HG03460 (cell line): ENCODE results near the gene PER3.

ENCODE experiments used
- ATAC-seq: cut with Tn5 transposase; IDR thresholded peaks from one replicate; pipeline ENCODE4 v1.9.1; 2021; ENCODE audit not compliant: unreplicated experiment

The PER3 gene

DNA sequence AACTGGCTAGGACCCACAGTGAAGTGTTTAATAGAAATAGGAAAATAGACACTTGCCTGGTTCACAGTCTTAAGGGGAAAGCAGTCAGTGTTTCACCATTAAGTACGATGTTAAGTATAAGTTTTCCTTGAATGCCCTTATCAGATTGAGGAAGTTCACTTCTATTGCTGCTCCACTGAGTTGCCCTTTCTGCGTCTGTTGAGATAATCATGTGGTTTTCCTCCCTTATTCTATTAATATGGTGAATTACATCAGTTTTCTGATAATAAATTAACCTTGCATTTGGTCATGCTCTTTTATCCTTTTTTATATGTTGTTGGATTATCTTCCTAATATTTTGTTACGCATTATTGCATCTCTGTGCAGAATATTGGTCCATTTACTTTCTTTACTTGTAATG, 47.4 kb downstream of the PER3 start:
- ATAC-seq = no peak

- ATAC-seq = no peak
Observed at GRCh38 chr1:7833035-7833434, 48.9 kb downstream of the PER3 start.

DNA sequence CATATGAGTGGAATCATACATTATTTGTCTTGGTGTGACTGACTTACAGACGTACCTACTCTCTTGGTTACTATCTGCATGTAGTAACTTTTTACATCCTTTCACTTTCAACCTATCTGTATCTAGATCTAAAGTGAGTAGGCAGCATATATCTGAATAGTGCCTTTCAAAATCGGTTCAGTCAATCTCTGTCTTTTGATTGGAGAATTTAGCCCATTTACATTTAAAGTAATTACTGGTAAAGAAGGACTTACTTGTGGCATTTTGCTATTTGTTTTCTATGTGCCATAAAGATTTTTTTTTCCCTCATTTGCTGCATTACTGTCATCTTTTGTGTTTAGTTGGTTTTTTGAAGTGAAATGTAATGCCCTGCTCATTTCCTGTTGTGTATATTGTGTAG, 54.6 kb downstream of the PER3 start:
- ATAC-seq = no peak

DNA sequence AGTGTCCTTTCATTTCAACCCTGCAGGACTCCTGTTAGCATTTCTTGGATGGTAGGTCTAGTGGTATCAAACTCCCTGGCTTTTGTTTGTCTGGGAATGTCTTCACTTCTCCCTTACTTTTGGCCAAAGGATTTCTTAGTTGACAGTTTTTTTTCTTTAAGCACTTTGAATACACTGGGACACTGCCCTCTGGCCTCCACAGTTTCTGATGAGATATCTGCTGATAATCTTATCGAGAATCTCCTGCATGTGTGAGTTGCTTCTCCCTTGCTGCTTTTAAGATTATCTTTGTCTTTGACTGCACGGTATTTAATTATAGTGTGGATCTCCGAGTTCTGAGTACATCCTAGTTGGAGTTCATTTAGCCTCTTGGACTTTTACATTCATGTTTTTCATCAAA, 55.4 kb downstream of the PER3 start:
- ATAC-seq = no peak

- ATAC-seq = no peak
Observed at GRCh38 chr1:7842517-7842916, 58.4 kb downstream of the PER3 start.

DNA sequence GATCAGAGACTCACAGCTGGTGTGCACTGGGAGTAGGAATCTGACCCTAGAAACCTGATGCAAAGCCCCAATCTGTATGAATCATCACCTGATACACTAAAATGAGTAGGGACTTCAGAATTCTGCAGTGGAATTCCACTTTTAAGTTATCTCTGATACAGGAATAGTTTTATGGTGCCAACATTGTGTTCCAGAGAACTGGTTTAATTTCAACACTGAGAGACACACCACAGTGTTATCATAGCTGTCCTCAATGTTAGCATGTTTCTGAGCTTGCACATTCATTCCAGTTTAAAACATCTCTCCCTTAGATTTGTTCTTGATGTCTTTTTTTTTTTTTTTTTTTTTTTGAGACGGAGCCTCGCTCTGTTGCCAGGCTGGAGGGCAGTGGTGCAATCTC, 61.7 kb downstream of the PER3 start:
- no peak for ATAC-seq

- no peak for ATAC-seq
Observed at GRCh38 chr1:7846656-7847055, 62.6 kb downstream of the PER3 start.

DNA sequence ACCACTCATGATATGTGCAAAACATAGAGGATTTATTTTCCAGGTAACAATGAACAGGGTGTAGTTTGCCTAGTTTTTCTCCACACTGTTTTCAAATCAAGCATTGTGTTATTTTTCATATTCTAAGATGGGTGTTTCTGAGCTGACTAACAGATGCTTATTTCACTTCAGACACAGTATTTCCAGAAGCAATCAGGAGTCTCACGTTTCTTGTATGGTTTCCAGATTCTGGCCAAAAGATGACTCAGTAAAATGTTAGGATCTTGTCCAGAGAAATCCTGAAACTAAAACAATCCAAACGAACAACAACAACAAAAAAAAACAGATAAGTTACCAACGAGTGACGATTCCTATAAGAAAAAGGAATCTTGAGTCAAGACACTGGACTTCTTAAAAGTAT, 63.5 kb downstream of the PER3 start:
- no peak for ATAC-seq

GRCh38 chr1:7850786-7851185, 66.7 kb downstream of the PER3 start:
- no peak for ATAC-seq

DNA sequence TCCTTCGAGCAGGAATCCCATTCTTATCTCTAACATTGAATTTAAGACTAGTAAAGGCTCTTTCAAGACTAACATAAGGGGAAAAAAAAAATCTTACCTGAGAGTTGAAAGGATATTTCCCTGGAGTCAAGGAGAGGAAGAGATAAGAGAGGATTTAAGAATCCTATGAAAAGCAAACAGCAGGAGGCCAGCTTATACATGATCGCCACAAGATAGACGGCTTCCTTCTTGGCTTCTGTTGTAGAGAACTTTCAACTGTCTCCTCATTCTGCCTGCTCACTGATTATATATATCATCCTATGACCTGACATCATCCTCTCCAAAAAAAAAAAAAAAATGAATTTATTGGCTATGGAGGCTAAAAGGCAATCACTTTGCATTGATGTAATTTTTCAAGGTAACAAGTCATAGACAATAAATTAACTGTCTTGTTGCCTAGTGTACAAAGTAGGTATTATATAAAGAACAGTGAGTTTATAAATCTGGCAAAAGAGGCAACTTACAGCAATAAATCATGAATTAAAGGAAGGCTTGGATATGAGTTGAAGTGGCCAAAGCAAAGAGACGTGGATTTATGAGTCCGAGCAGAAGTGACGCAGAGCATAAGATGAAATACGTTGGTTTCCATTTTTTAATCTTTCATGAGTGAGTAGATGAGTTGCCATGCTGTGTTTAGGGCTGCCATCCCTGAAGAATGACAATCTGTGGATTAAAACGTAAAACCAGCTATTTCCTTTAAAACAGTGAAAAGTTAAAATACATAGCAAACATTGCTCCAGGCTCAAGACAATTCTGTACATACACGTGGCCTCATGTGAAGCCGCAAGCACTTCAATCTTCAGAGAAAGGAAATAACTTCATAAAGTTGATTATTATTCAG, 69.0 kb downstream of the PER3 start, which contains the start of gene UTS2:
TSS of gene UTS2 (minus strand) at position 262 of the 880 bp plus-strand sequence. CDS start at position 200, 62 bp downstream.
- ATAC-seq = no peak

GRCh38 chr1:7853684-7854026, 69.6 kb downstream of the PER3 start:
- no peak for ATAC-seq

DNA sequence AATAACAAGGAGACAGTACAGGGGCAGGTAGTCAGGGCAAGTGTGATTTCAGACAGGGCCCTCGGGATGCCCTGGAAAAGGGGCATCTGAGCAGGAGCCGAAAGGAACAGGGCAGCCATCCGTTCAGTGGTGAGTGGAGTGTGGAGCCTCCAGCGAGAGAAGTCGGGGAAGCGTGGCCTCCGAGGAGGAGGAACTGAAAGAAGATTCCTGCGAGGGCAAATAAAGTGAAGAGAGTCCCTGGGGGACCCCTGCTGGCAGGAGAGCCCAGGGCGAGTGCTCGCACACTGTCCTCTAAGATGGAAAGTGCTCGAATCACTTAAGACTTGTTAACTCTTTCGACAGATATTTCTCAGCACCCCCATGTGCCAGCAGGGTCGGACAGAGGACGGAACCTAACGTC, 72.3 kb downstream of the PER3 start:
- no peak for ATAC-seq

- no peak for ATAC-seq
Observed at GRCh38 chr1:7857000-7857399, 72.9 kb downstream of the PER3 start.

DNA sequence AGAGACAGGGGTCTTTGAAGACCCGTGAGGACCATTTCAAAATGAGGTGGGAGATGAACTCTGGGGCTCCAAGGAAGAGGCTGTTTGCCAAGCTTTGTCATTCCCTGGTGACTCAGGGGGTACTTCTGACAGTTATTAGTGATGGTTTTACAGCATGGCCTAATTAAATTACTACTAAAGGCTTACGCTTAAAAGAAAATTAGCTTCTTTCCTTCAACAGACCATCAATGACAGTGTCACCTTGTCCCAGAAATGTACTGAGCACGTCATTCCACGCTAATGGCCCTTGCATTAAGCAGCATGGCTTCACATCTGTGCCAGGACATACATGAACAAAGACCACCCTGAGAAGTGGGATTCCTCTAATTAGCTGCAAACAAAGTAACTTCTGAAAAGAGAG, 73.9 kb downstream of the PER3 start:
- ATAC-seq = no peak

DNA sequence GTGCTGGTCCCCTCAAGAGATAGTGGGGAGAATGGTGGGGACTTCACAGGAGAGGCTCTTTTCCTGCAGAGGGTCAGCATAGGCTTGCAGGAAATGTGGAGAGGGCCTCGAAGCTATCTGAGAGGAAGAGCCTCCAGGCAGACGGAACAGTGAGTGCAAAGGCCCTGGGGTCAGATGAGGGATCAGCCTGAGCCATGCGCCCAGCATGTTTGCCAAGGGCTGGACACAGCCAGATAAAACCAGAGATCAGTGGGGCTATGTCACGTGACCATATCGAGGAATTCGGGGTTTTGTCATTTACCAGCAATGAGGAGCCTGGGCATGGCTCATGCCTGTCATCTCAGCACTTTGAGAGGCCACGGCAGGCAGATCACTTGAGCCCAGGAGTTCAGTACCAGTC, 75.3 kb downstream of the PER3 start:
- ATAC-seq = no peak

- ATAC-seq = no peak
Observed at GRCh38 chr1:7860130-7860529, 76.0 kb downstream of the PER3 start.

DNA sequence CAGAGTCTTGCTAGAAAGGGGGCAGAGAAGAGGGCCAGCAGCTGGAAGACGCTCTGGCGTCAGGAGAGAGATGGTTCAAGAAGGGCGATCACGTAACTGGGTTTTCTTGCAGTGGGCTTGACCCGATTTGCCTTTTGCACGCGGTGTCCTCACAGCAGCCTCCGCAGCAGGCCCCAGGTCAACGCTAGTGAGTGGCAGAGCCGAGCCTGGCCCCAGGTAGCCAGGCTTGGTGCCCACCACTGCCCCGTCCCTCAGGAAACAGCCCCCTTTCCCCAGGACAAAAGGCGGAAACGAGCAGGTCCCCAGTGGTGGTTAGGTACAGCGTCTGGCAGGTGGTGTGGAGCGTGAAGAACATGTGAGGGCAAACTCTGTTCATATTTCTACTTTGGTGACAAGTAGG, 77.4 kb downstream of the PER3 start:
- no peak for ATAC-seq

GRCh38 chr1:7862211-7863060, 78.3 kb downstream of the PER3 start:
- ATAC-seq = no peak

DNA sequence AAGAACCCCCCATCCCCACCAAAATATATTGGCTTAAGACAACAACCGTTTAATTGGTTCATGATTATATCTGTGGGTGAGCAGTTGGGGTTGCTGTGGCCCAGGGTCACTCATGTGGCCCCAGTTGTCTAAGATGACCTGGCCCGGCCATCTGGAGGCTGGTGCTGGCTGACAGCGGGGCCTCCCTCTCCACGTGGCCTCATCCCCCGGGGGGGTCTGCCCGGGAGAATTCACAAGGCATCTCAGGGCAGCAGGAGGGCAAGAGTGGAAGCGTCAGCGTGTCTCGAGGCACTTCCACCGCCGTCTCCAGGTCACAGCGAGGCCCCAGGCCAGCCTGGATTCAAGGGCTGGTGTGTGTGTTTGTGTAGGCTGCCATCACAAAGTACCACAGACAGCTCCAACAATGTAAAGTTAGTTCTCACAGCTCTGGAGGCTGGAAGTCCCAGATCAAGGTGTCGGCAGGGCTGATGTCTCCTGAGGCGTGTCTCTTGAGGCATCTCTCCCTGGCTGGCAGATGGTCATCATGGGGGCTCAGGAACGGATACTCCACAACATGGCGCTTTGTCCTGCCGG, 79.8 kb downstream of the PER3 start:
- ATAC-seq = no peak

DNA sequence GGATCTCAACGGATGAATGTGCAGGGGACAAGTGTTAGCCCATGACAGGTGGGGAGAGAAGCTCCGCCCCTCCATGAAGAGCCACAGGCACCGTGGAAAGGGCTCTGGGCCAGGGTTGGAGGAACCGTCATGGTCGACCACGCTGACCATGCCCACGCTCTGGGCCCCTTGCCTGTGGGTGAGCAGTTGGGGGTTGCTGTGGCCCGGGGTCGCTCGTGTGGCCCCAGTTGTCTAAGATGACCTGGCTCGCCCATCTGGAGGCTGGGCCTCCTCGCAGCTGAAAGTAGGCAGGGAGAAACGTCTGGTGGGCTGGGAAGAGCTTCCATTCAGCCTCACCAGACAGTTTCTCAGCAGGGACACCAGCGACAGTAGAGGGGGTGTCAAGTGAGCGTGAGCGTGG, 81.9 kb downstream of the PER3 start:
- ATAC-seq = no peak

GRCh38 chr1:7868070-7868780, 84.1 kb downstream of the PER3 start:
- no peak for ATAC-seq
